HG03378 (cell line): ENCODE results near the gene ALX4.

Experiments used
- ATAC-seq: cut with Tn5 transposase; IDR thresholded peaks from one replicate; pipeline ENCODE4 v1.9.1; 2021; ENCODE audit warnings: mild to moderate bottlenecking, moderate library complexity; ENCODE audit not compliant: unreplicated experiment

Gene ALX4

GRCh38 chr11:44316659-44317240, 6.8 kb upstream of the ALX4 start:
- no peak for ATAC-seq

GRCh38 chr11:44315947-44316658, 6.2 kb upstream of the ALX4 start:
- no peak for ATAC-seq

GRCh38 chr11:44314733-44315132, 4.8 kb upstream of the ALX4 start:
- ATAC-seq, result no peak

GRCh38 chr11:44313761-44314489, 4.0 kb upstream of the ALX4 start:
- no peak for ATAC-seq

- no peak for ATAC-seq
Measured at GRCh38 chr11:44312876-44313275, 2.9 kb upstream of the ALX4 start.

- ATAC-seq, result no peak
Measured at GRCh38 chr11:44311339-44312261, 1.7 kb upstream of the ALX4 start.

GRCh38 chr11:44310463-44311272, 729 bp upstream of the ALX4 start:
- ATAC-seq, result no peak

GRCh38 chr11:44310206-44310462, 195 bp upstream of the ALX4 start:
- no peak for ATAC-seq

GRCh38 chr11:44308923-44309477, 939 bp downstream of the ALX4 start:
- no peak for ATAC-seq

GRCh38 chr11:44308256-44308922, 1.6 kb downstream of the ALX4 start:
- ATAC-seq, result no peak

- no peak for ATAC-seq
Measured at GRCh38 chr11:44307340-44308099, 2.4 kb downstream of the ALX4 start.

- no peak for ATAC-seq
Measured at GRCh38 chr11:44306918-44307244, 3.1 kb downstream of the ALX4 start.

- ATAC-seq, result no peak
Measured at GRCh38 chr11:44306052-44306917, 3.7 kb downstream of the ALX4 start.

GRCh38 chr11:44305470-44306051, 4.4 kb downstream of the ALX4 start:
- no peak for ATAC-seq

GRCh38 chr11:44305026-44305469, 4.9 kb downstream of the ALX4 start:
- ATAC-seq, result no peak

- ATAC-seq, result no peak
Measured at GRCh38 chr11:44304091-44305025, 5.6 kb downstream of the ALX4 start.
